MM.1S (cell line): ENCODE measurements around the gene MYOZ1.
A peak's percentile ranks its signal among the peaks of the same experiment; 100 is the strongest.

Experiments used
- DNase-seq: peaks from one replicate; pipeline ENCODE4 v3.0.0-alpha.2; 2015
- H2AFZ ChIP-seq: fragments of 300-600 bp; sonication (generic); 2 replicates; pipeline ENCODE4 v1.6.0; 2016; ENCODE audit warnings: antibody characterized with exemption, low read length
- H3F3A ChIP-seq: fragments of 300-600 bp; sonication (generic); 2 replicates; pipeline ENCODE4 v1.6.1; 2016; ENCODE audit warnings: mild to moderate bottlenecking, antibody characterized with exemption, low read length, moderate library complexity, mixed read lengths; ENCODE audit not compliant: insufficient read depth
- H3K27ac ChIP-seq: fragments of 300-600 bp; sonication (generic); 2 replicates; pipeline ENCODE4 v1.5.1; 2016; ENCODE audit warnings: mild to moderate bottlenecking, low read length
- H3K27me3 ChIP-seq: fragments of 300-600 bp; sonication (generic); replicated peaks from 2 replicates; pipeline ENCODE4 v1.6.0; 2016; ENCODE audit warnings: low read length; ENCODE audit not compliant: insufficient read depth
- H3K36me3 ChIP-seq: fragments of 300-600 bp; sonication (generic); replicated peaks from 2 replicates; pipeline ENCODE4 v1.6.1; 2016; ENCODE audit warnings: mild to moderate bottlenecking, low read length, mixed read lengths; ENCODE audit not compliant: insufficient read depth
- H3K4me1 ChIP-seq: fragments of 300-600 bp; sonication (generic); 2 replicates; pipeline ENCODE4 v1.6.1; 2016; ENCODE audit warnings: low read length, mixed read lengths
- H3K4me2 ChIP-seq: fragments of 300-600 bp; sonication (generic); 2 replicates; pipeline ENCODE4 v1.6.0; 2016; ENCODE audit warnings: low read depth, low read length
- H3K4me3 ChIP-seq: fragments of 300-600 bp; sonication (generic); 2 replicates; pipeline ENCODE4 v1.5.1; 2016; ENCODE audit warnings: low read length, mixed read lengths
- H3K79me2 ChIP-seq: fragments of 300-600 bp; sonication (generic); 2 replicates; pipeline ENCODE4 v1.6.1; 2016; ENCODE audit warnings: mixed run types, low read length, mixed read lengths
- H3K9ac ChIP-seq: fragments of 300-600 bp; sonication (generic); 2 replicates; pipeline ENCODE4 v1.6.1; 2016; ENCODE audit warnings: low read length, mixed read lengths
- H3K9me2 ChIP-seq: fragments of 300-600 bp; sonication (generic); replicated peaks from 2 replicates; pipeline ENCODE4 v1.6.1; 2016; ENCODE audit warnings: mild to moderate bottlenecking, low read length, mixed read lengths; ENCODE audit not compliant: insufficient read depth
- H3K9me3 ChIP-seq: fragments of 300-600 bp; sonication (generic); replicated peaks from 2 replicates; pipeline ENCODE4 v1.6.1; 2016; ENCODE audit warnings: mild to moderate bottlenecking, low read length, mixed read lengths; ENCODE audit not compliant: insufficient read depth
- H4K20me1 ChIP-seq: fragments of 300-600 bp; sonication (generic); 2 replicates; pipeline ENCODE4 v1.6.1; 2016; ENCODE audit warnings: mild to moderate bottlenecking, low read length, moderate library complexity, mixed read lengths; ENCODE audit not compliant: insufficient read depth
- CTCF ChIP-seq: fragments of 300-600 bp; sonication (generic); IDR thresholded peaks from 2 replicates; pipeline ENCODE4 v1.5.1; 2016; ENCODE audit warnings: antibody characterized with exemption, low read length, mixed read lengths
- EZH2 ChIP-seq: fragments of 300-600 bp; sonication (generic); optimal IDR thresholded peaks from 2 replicates; pipeline ENCODE3; 2017; ENCODE audit warnings: low read depth, mild to moderate bottlenecking, antibody characterized with exemption, low read length, mixed read lengths
- EZH2phosphoT487 ChIP-seq: fragments of 300-600 bp; sonication (generic); IDR thresholded peaks from 2 replicates; pipeline ENCODE4 v1.6.1; 2018; ENCODE audit warnings: antibody characterized with exemption, low read length

MYOZ1 gene

GRCh38 chr10:73647875-73648651 is 6.8 kb upstream of the MYOZ1 start:
- Histone ChIP-seq H4K20me1 (no peaks in the 10 kb centered on the region), H3K79me2 (no peaks in the 10 kb centered on the region), H3K4me1 (peaks cover 19% of the 10 kb centered on the region), H3F3A (no peaks in the 10 kb centered on the region), H3K4me2 (no peak overlapping the region), H3K4me3 (no peak overlapping the region), H2AFZ (0 out of 2 replicates have a peak overlapping the region, but pooled peaks have one; percentile 11), H3K9ac (no peak overlapping the region), H3K9me2 (no peaks in the 10 kb centered on the region), H3K36me3 (no peaks in the 10 kb centered on the region), H3K27me3 (no peaks in the 10 kb centered on the region), H3K9me3 (no peaks in the 10 kb centered on the region), H3K27ac (no peak overlapping the region)
- DNase-seq: no peak
- TF ChIP-seq EZH2: no peak
- TF ChIP-seq CTCF: no peak
- no peak for TF ChIP-seq EZH2phosphoT487

DNA sequence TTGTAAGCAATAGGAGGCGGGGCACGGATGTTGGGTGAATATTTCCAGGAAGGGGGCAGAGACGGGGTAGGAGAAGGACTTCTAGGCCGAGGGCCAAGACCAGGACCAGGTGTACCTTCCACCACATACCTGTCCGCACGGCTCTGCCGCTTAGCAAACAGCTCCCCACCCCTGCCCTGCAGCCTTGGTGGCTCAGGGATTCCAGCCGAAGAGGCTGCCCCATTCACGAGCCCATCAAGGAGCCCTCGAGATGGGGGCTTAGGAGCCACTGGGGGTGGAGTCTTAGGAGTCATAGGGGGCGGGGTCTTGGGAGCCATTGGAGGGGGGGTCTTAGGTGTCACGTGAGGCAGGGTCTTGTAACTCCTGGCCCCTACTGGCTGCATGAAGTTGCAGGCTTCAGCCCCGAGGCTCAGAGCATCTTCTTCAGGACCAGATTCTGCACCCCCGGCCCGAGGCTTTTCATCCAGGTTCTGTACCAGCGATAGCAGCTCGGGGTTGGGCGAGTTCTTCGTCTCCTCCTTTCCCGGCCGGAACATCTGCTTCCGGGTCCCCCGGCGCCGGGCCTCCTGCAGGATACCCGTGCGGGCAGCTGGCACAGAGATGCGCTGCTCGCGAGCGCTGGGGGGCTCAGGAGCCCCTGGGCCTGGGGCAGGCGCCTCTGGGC is 6.1 kb upstream of the MYOZ1 start:
- H3K4me2 ChIP-seq: no peak overlapping the region
- no peaks in the 10 kb centered on the region for H3K27me3 ChIP-seq
- no peaks in the 10 kb centered on the region for H3K79me2 ChIP-seq
- no peak for TF ChIP-seq EZH2phosphoT487
- no peak for TF ChIP-seq CTCF
- no peak for TF ChIP-seq EZH2
- no peaks in the 10 kb centered on the region for H3K9me2 ChIP-seq
- H3K27ac ChIP-seq: no peak overlapping the region
- no peaks in the 10 kb centered on the region for H4K20me1 ChIP-seq
- H3K9ac ChIP-seq: no peak overlapping the region
- H2AFZ ChIP-seq: 0 out of 2 replicates have a peak overlapping the region, but pooled peaks have one; percentile 11
- H3K4me3 ChIP-seq: no peak overlapping the region
- no peaks in the 10 kb centered on the region for H3F3A ChIP-seq
- H3K36me3 ChIP-seq: no peaks in the 10 kb centered on the region
- DNase-seq: no peak
- peaks cover 19% of the 10 kb centered on the region for H3K4me1 ChIP-seq
- H3K9me3 ChIP-seq: no peaks in the 10 kb centered on the region

GRCh38 chr10:73646598-73647041 is 5.3 kb upstream of the MYOZ1 start:
- no peaks in the 10 kb centered on the region for H3K9me2 ChIP-seq
- no peak overlapping the region for H3K4me3 ChIP-seq
- H4K20me1 ChIP-seq: no peaks in the 10 kb centered on the region
- H3K27ac ChIP-seq: no peak overlapping the region
- peaks cover 19% of the 10 kb centered on the region for H3K4me1 ChIP-seq
- no peaks in the 10 kb centered on the region for H3F3A ChIP-seq
- DNase-seq: no peak
- TF ChIP-seq EZH2phosphoT487 (no peak), EZH2 (no peak), CTCF (no peak)
- H3K27me3 ChIP-seq: no peaks in the 10 kb centered on the region
- H3K36me3 ChIP-seq: no peaks in the 10 kb centered on the region
- H2AFZ ChIP-seq: no peak overlapping the region
- no peaks in the 10 kb centered on the region for H3K9me3 ChIP-seq
- no peak overlapping the region for H3K4me2 ChIP-seq
- H3K9ac ChIP-seq: no peak overlapping the region
- H3K79me2 ChIP-seq: no peaks in the 10 kb centered on the region
